WTC11 (cell line): ENCODE results near the gene CCDC116.

ENCODE experiments used
- E2F4 ChIP-seq: sonication (generic); formaldehyde crosslinking; IDR thresholded peaks from 2 replicates; pipeline ENCODE4 v1.8.1; 2022; ENCODE audit warnings: low read depth, mild to moderate bottlenecking, moderate library complexity, missing genetic modification reagents, borderline replicate concordance
- ESRRA ChIP-seq: sonication (generic); formaldehyde crosslinking; IDR thresholded peaks from 2 replicates; pipeline ENCODE4 v1.8.1; 2022; ENCODE audit warnings: mild to moderate bottlenecking, missing genetic modification reagents, borderline replicate concordance
- TEAD4 ChIP-seq: sonication (generic); formaldehyde crosslinking; IDR thresholded peaks from 2 replicates; pipeline ENCODE4 v1.8.0; 2022; ENCODE audit warnings: mild to moderate bottlenecking, missing genetic modification reagents
- ZNF121 ChIP-seq: sonication (generic); formaldehyde crosslinking; IDR thresholded peaks from 2 replicates; pipeline ENCODE4 v1.8.0; 2023; ENCODE audit warnings: missing genetic modification reagents
- ZNF138 ChIP-seq: sonication (generic); formaldehyde crosslinking; conservative IDR thresholded peaks from 2 replicates; pipeline ENCODE4 v1.8.1; 2022; ENCODE audit warnings: mild to moderate bottlenecking, moderate library complexity, missing genetic modification reagents
- ZNF263 ChIP-seq: sonication (generic); formaldehyde crosslinking; IDR thresholded peaks from 2 replicates; pipeline ENCODE4 v1.8.1; 2022; ENCODE audit warnings: low read depth, mild to moderate bottlenecking, moderate library complexity, missing genetic modification reagents
- TF ChIP-seq, protein P1 (sequence below): sonication (generic); formaldehyde crosslinking; IDR thresholded peaks from 2 replicates; pipeline ENCODE4 v1.8.0; 2022; ENCODE audit warnings: mild to moderate bottlenecking, missing genetic modification reagents
- TF ChIP-seq, protein P2 (sequence below): fragments of 200-600 bp; IDR thresholded peaks from 2 replicates; pipeline ENCODE4 v1.8.0; 2022; ENCODE audit warnings: antibody characterized with exemption
- TF ChIP-seq, protein P3 (sequence below): sonication (generic); formaldehyde crosslinking; IDR thresholded peaks from 2 replicates; pipeline ENCODE4 v1.8.1; 2023; ENCODE audit warnings: mild to moderate bottlenecking, missing genetic modification reagents

- TF ChIP-seq, protein P1, sequence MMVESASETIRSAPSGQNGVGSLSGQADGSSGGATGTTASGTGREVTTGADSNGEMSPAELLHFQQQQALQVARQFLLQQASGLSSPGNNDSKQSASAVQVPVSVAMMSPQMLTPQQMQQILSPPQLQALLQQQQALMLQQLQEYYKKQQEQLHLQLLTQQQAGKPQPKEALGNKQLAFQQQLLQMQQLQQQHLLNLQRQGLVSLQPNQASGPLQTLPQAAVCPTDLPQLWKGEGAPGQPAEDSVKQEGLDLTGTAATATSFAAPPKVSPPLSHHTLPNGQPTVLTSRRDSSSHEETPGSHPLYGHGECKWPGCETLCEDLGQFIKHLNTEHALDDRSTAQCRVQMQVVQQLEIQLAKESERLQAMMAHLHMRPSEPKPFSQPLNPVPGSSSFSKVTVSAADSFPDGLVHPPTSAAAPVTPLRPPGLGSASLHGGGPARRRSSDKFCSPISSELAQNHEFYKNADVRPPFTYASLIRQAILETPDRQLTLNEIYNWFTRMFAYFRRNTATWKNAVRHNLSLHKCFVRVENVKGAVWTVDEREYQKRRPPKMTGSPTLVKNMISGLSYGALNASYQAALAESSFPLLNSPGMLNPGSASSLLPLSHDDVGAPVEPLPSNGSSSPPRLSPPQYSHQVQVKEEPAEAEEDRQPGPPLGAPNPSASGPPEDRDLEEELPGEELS = no peak
- TF ChIP-seq, protein P2, sequence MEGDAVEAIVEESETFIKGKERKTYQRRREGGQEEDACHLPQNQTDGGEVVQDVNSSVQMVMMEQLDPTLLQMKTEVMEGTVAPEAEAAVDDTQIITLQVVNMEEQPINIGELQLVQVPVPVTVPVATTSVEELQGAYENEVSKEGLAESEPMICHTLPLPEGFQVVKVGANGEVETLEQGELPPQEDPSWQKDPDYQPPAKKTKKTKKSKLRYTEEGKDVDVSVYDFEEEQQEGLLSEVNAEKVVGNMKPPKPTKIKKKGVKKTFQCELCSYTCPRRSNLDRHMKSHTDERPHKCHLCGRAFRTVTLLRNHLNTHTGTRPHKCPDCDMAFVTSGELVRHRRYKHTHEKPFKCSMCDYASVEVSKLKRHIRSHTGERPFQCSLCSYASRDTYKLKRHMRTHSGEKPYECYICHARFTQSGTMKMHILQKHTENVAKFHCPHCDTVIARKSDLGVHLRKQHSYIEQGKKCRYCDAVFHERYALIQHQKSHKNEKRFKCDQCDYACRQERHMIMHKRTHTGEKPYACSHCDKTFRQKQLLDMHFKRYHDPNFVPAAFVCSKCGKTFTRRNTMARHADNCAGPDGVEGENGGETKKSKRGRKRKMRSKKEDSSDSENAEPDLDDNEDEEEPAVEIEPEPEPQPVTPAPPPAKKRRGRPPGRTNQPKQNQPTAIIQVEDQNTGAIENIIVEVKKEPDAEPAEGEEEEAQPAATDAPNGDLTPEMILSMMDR = no peak
- no peak for TF ChIP-seq ZNF263 (CRISPR knock-in tag)
- no peak for TF ChIP-seq ESRRA
- no peak for TF ChIP-seq ZNF138
- TF ChIP-seq, protein P3, sequence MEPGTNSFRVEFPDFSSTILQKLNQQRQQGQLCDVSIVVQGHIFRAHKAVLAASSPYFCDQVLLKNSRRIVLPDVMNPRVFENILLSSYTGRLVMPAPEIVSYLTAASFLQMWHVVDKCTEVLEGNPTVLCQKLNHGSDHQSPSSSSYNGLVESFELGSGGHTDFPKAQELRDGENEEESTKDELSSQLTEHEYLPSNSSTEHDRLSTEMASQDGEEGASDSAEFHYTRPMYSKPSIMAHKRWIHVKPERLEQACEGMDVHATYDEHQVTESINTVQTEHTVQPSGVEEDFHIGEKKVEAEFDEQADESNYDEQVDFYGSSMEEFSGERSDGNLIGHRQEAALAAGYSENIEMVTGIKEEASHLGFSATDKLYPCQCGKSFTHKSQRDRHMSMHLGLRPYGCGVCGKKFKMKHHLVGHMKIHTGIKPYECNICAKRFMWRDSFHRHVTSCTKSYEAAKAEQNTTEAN (CRISPR knock-in tag) = no peak
- no peak for TF ChIP-seq TEAD4 (CRISPR knock-in tag)
- no peak for TF ChIP-seq E2F4 (CRISPR knock-in tag)
- TF ChIP-seq ZNF121 (CRISPR knock-in tag) = no peak
Measured at GRCh38 chr22:21611210-21611977, 21.2 kb upstream of the CCDC116 start.
